ENCODE data around the gene FARS2.

DNA sequence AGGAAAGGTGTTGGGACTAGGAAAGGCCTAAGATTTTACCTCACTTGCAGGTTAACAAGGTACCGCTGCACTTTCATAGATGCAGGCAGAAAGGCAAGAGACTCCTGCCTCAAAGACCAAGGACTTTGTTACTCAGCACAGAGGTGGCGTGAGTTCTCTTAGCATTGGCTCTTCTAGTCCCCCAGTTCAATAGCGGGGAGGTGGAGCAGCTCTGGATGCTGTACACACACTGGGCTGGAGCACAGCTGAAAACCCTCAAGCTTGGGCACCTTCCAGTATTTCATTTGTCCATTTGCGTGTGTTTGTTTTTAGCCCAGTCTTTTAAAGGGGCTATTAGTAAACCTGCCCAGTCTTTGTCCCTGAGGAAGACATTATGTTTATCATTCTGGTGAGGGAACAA, 345.2 kb downstream of the FARS2 start:
- TF ChIP-seq CTCF (conservative IDR thresholded peaks at IDR 0.05; ENCODE audit: low read length) (no peak), EZH2phosphoT487 (IDR thresholded peaks at IDR 0.05; ENCODE audit: borderline replicate concordance, low read depth, low read length) (no peak)
